Measurements from ENCODE around the gene INPP5E. TPM values are rescaled to one million over a fixed set of nuclear protein-coding genes. Genes with fewer than 3 reads are reported as not detected.

INPP5E gene
- total RNA-seq, 1 donor from 2014 or later = 16.7 TPM

DNA sequence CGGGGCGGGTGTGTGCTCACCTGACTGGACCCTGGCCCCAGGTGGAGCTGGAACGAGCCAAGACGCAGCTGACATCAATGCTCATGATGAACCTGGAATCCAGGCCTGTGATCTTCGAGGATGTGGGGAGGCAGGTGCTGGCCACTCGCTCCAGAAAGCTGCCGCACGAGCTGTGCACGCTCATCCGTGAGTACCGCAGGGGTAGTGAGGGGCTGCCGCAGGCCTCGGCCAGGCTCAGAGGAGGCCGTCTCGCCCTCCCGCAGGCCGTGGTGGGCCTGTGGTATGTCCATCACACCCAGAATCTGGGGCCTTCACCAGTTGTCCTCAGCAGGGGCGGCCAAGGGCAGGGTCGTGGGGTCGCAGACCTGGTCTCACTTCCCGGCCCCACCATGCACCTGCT is 17.9 kb downstream of the INPP5E start:
- no peaks in the 10 kb centered on the region for H3K4me1 Mint-ChIP-seq (ENCODE audit: unreplicated experiment)
- H3K27ac Mint-ChIP-seq (ENCODE audit: unreplicated experiment) = no peak overlapping the region
- no peak for DNase-seq (ENCODE audit: extremely low spot score, unreplicated experiment)
- no peaks in the 10 kb centered on the region for H3K27me3 Mint-ChIP-seq (ENCODE audit: unreplicated experiment)
- H3K9me3 Mint-ChIP-seq (ENCODE audit: unreplicated experiment) = no peaks in the 10 kb centered on the region
- TF ChIP-seq, protein P1, sequence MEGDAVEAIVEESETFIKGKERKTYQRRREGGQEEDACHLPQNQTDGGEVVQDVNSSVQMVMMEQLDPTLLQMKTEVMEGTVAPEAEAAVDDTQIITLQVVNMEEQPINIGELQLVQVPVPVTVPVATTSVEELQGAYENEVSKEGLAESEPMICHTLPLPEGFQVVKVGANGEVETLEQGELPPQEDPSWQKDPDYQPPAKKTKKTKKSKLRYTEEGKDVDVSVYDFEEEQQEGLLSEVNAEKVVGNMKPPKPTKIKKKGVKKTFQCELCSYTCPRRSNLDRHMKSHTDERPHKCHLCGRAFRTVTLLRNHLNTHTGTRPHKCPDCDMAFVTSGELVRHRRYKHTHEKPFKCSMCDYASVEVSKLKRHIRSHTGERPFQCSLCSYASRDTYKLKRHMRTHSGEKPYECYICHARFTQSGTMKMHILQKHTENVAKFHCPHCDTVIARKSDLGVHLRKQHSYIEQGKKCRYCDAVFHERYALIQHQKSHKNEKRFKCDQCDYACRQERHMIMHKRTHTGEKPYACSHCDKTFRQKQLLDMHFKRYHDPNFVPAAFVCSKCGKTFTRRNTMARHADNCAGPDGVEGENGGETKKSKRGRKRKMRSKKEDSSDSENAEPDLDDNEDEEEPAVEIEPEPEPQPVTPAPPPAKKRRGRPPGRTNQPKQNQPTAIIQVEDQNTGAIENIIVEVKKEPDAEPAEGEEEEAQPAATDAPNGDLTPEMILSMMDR (IDR thresholded peaks at IDR 0.05) = no peak
- H3K4me3 Mint-ChIP-seq (ENCODE audit: unreplicated experiment) = no peak overlapping the region
- peaks cover 34% of the 10 kb centered on the region for H3K36me3 Mint-ChIP-seq (ENCODE audit: unreplicated experiment)

DNA sequence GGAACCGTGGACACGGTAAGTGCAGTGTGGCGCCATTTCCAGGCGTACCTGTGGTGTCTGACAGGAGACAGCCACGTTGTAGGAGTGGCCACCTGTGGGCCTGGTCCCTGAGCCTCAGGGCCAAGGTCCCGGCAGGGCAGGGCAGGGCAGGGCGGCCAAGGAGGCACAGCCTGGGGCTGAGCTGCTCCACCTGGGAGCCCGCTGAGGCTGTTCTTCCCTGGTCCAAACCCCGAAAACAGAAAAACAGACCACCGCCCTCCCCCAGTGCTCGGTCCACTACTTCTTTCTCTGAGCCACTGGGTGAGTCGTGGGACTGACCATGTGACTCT is 20.6 kb downstream of the INPP5E start:
- no peaks in the 10 kb centered on the region for H3K27me3 Mint-ChIP-seq (ENCODE audit: unreplicated experiment)
- H3K4me1 Mint-ChIP-seq (ENCODE audit: unreplicated experiment) = no peaks in the 10 kb centered on the region
- H3K4me3 Mint-ChIP-seq (ENCODE audit: unreplicated experiment) = no peak overlapping the region
- no peak for DNase-seq (ENCODE audit: extremely low spot score, unreplicated experiment)
- no peak overlapping the region for H3K27ac Mint-ChIP-seq (ENCODE audit: unreplicated experiment)
- peaks cover 39% of the 10 kb centered on the region for H3K36me3 Mint-ChIP-seq (ENCODE audit: unreplicated experiment)
- no peaks in the 10 kb centered on the region for H3K9me3 Mint-ChIP-seq (ENCODE audit: unreplicated experiment)
- TF ChIP-seq, protein P1 (IDR thresholded peaks at IDR 0.05) = no peak

DNA sequence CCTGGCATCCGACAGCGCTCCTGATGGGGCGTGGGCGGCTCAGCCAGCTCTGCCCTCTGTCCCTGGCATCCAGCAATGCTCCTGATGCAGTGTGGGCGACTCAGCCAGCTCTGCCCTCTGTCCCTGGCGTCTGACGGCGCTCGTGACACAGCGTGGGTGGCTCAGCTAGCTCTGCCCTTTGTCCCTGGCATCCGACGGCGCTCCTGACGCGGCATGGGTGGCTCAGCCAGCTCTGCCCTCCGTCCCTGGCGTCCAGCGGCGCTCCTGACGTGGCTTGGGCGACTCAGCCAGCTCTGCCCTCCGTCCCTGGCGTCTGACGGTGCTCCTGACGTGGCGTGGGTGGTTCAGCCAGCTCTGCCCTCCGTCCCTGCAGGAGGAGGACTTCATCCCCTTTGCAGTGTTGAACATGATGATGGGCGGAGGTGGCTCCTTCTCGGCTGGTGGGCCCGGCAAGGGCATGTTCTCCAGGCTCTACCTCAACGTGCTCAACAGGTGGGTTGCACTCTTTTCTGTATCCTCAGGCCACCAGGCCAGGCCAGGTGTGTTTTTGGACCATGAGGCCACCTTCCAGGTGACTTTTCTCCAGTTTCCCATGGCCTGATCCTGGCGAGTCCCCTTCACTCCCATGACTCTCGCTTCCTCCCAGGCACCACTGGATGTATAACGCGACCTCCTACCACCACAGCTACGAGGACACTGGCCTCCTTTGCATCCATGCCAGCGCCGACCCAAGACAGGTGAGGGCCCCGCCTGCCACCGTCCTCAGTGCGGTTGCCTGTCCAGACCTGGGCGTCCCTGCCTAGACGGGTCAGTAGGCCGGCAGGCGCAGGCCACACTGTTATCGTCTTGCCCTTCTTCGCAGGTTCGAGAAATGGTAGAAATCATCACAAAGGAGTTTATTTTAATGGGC is 21.2 kb downstream of the INPP5E start:
- TF ChIP-seq, protein P1 (IDR thresholded peaks at IDR 0.05) = no peak
- Mint-ChIP-seq H3K4me1 (ENCODE audit: unreplicated experiment) (no peaks in the 10 kb centered on the region), H3K27ac (ENCODE audit: unreplicated experiment) (no peak overlapping the region), H3K9me3 (ENCODE audit: unreplicated experiment) (no peaks in the 10 kb centered on the region), H3K27me3 (ENCODE audit: unreplicated experiment) (no peaks in the 10 kb centered on the region), H3K4me3 (ENCODE audit: unreplicated experiment) (no peak overlapping the region), H3K36me3 (ENCODE audit: unreplicated experiment) (peaks cover 40% of the 10 kb centered on the region)
- DNase-seq (ENCODE audit: extremely low spot score, unreplicated experiment) = no peak

DNA sequence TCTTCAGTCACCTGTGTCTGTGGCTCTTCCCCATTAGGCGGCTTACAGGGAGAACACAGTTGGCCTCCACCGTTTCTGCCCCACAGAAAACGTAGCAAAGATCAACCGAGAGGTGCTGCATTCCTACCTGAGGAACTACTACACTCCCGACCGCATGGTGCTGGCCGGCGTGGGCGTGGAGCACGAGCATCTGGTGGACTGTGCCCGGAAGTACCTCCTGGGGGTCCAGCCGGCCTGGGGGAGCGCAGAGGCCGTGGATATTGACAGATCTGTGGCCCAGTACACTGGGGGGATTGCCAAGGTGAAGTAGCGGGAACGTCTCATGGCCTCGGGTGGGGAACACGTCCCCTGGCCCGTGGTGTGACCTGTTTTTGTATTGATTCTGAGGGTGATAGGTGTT is 22.7 kb downstream of the INPP5E start:
- Mint-ChIP-seq H3K9me3 (ENCODE audit: unreplicated experiment) (no peaks in the 10 kb centered on the region), H3K36me3 (ENCODE audit: unreplicated experiment) (peaks cover 39% of the 10 kb centered on the region), H3K27ac (ENCODE audit: unreplicated experiment) (no peak overlapping the region), H3K4me1 (ENCODE audit: unreplicated experiment) (peaks cover 7% of the 10 kb centered on the region), H3K4me3 (ENCODE audit: unreplicated experiment) (no peak overlapping the region), H3K27me3 (ENCODE audit: unreplicated experiment) (no peaks in the 10 kb centered on the region)
- no peak for DNase-seq (ENCODE audit: extremely low spot score, unreplicated experiment)
- TF ChIP-seq, protein P1 (IDR thresholded peaks at IDR 0.05) = no peak

DNA sequence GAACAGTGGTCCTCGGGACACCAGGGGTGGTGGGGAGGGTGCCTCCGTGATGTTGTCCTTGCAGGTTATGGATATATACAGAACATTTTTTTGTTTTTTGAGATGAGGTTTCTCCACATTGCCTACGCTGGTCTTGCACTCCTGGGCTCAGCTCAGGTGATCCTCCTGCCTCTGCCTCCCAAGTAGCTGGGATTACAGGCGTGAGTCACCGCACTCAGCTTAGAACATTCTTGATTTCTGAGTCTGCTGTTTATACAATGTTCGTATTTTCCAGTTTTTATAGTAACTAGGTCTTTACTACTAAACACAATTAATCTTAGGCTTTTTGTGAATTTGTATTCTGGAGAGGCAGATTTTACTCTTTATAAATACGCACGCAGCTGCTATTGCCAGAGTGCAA is 23.2 kb downstream of the INPP5E start:
- no peaks in the 10 kb centered on the region for H3K9me3 Mint-ChIP-seq (ENCODE audit: unreplicated experiment)

More for the DNA sequence above, 23.2 kb downstream of the INPP5E start:
- Mint-ChIP-seq H3K36me3 (ENCODE audit: unreplicated experiment) (peaks cover 39% of the 10 kb centered on the region), H3K4me3 (ENCODE audit: unreplicated experiment) (no peak overlapping the region), H3K27me3 (ENCODE audit: unreplicated experiment) (no peaks in the 10 kb centered on the region), H3K27ac (ENCODE audit: unreplicated experiment) (no peak overlapping the region), H3K4me1 (ENCODE audit: unreplicated experiment) (peaks cover 12% of the 10 kb centered on the region)
- TF ChIP-seq, protein P1 (IDR thresholded peaks at IDR 0.05) = no peak
- DNase-seq (ENCODE audit: extremely low spot score, unreplicated experiment) = no peak
